Measurements from ENCODE around the gene ESYT2. TPM values are rescaled to one million over a fixed set of nuclear protein-coding genes. Genes with fewer than 3 reads are reported as not detected.

The ESYT2 gene
- polyA plus RNA-seq, 1 donor (not counting 4 experiments of a cell fraction or from before 2014, with no cell fraction given), result 45.9 TPM

DNA sequence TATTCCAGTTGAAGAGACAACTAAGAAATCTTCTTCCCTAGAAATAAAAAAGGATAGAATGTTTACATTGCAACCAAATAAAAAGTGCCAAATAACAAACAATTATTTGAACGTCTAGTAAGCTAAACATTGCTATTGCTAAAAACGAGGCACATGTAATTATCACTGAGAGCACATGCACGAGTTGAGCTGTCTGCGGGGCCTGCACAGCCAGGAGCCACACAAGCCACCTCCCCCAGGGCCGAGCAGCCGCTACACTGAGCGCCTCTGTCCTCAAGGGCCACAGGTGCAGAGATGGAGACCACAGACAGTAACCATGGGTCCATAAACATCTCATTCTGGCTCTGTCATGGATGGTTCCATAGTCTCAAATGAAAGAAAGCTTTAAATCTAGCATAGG is 141.9 kb downstream of the ESYT2 start:
- no peak for FAIRE-seq

DNA sequence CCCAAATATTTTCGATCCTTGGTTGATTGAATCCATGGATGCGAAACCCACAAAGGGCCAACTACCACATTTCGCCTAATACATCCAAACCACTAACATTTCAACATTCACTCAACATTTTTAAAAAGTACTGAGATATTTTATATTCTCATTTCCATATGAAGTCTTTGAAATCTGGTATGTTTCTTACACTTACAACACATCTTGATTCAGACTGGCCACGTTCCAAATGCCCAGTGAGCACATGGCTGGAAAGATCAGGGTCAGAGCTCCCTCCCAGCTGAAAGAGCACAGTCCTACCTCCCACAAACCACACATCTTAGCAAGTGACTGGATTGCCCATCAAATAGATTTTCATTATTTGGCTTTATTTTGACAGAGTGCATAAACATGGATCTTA is 143.6 kb downstream of the ESYT2 start:
- H3K27me3 ChIP-seq (ENCODE audit: control insufficient read depth, extremely low read depth, insufficient read depth, low read length), result no peaks in the 10 kb centered on the region
- no peaks in the 10 kb centered on the region for H3K4me1 ChIP-seq (ENCODE audit: control insufficient read depth, extremely low read depth, insufficient read depth, low read length)
- peaks cover 3 to 4% of the 10 kb centered on the region in 2 experiments for H3K36me3 ChIP-seq (ENCODE audit: control insufficient read depth in 2 of 2, extremely low read depth in 1 of 2, insufficient read depth in 2 of 2, low read length in 2 of 2)
- no peaks in the 10 kb centered on the region for H3K9me1 ChIP-seq (ENCODE audit: control insufficient read depth, extremely low read depth, insufficient read depth, low read length)
- H3K9me3 ChIP-seq (ENCODE audit: control insufficient read depth, low read depth, low read length), result no peaks in the 10 kb centered on the region
- no peak for DNase-seq (ENCODE audit: low read depth, low spot score)
- dilution Hi-C loops (cut with MboI; ENCODE audit: extremely low pct_ligation_motif_present, low sequenced_read_pairs), result no loop called here
- H3K4me3 ChIP-seq (ENCODE audit: control insufficient read depth in 2 of 3, extremely low read depth in 1 of 3, insufficient read depth in 2 of 3, low read depth in 1 of 3, low read length in 3 of 3), result no peak overlapping the region
- H3K4me2 ChIP-seq (ENCODE audit: control insufficient read depth, extremely low read depth, insufficient read depth, low read depth, low read length), result no peak overlapping the region
- no peaks in the 10 kb centered on the region for H4K20me1 ChIP-seq (ENCODE audit: control insufficient read depth, extremely low read depth, insufficient read depth, low read length)
- H3K27ac ChIP-seq (ENCODE audit: control insufficient read depth, insufficient read depth, low read length), result no peak overlapping the region
- no peaks in the 10 kb centered on the region for H3K79me2 ChIP-seq (ENCODE audit: control insufficient read depth, insufficient read depth, low read length)
- no peak for FAIRE-seq
- TF ChIP-seq, protein P1, sequence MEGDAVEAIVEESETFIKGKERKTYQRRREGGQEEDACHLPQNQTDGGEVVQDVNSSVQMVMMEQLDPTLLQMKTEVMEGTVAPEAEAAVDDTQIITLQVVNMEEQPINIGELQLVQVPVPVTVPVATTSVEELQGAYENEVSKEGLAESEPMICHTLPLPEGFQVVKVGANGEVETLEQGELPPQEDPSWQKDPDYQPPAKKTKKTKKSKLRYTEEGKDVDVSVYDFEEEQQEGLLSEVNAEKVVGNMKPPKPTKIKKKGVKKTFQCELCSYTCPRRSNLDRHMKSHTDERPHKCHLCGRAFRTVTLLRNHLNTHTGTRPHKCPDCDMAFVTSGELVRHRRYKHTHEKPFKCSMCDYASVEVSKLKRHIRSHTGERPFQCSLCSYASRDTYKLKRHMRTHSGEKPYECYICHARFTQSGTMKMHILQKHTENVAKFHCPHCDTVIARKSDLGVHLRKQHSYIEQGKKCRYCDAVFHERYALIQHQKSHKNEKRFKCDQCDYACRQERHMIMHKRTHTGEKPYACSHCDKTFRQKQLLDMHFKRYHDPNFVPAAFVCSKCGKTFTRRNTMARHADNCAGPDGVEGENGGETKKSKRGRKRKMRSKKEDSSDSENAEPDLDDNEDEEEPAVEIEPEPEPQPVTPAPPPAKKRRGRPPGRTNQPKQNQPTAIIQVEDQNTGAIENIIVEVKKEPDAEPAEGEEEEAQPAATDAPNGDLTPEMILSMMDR (optimal IDR thresholded peaks at IDR 0.05 in 1 of 3, IDR thresholded peaks at IDR 0.05 in 1 of 3, conservative IDR thresholded peaks at IDR 0.05 in 1 of 3; ENCODE audit: extremely low read depth in 1 of 3, insufficient read depth in 2 of 3, low read length in 3 of 3), result no peak
- TF ChIP-seq EZH2 (IDR thresholded peaks at IDR 0.05; ENCODE audit: low read length), result no peak
- no peak overlapping the region for H2AFZ ChIP-seq (ENCODE audit: control insufficient read depth, low read length)
- H3K9ac ChIP-seq (ENCODE audit: control insufficient read depth, extremely low read depth, insufficient read depth, low read length), result no peak overlapping the region

More for the DNA sequence above, 141.9 kb downstream of the ESYT2 start:
- Histone ChIP-seq H2AFZ (ENCODE audit: control insufficient read depth, low read length) (no peak overlapping the region), H3K9me1 (ENCODE audit: control insufficient read depth, extremely low read depth, insufficient read depth, low read length) (no peaks in the 10 kb centered on the region), H3K27ac (ENCODE audit: control insufficient read depth, insufficient read depth, low read length) (no peak overlapping the region), H3K9ac (ENCODE audit: control insufficient read depth, extremely low read depth, insufficient read depth, low read length) (no peak overlapping the region), H4K20me1 (ENCODE audit: control insufficient read depth, extremely low read depth, insufficient read depth, low read length) (no peaks in the 10 kb centered on the region), H3K4me2 (ENCODE audit: control insufficient read depth, extremely low read depth, insufficient read depth, low read depth, low read length) (no peak overlapping the region), H3K79me2 (ENCODE audit: control insufficient read depth, insufficient read depth, low read length) (no peaks in the 10 kb centered on the region), H3K4me3 (ENCODE audit: control insufficient read depth in 2 of 3, extremely low read depth in 1 of 3, insufficient read depth in 2 of 3, low read depth in 1 of 3, low read length in 3 of 3) (no peak overlapping the region), H3K9me3 (ENCODE audit: control insufficient read depth, low read depth, low read length) (no peaks in the 10 kb centered on the region), H3K27me3 (ENCODE audit: control insufficient read depth, extremely low read depth, insufficient read depth, low read length) (no peaks in the 10 kb centered on the region), H3K36me3 (ENCODE audit: control insufficient read depth in 2 of 2, extremely low read depth in 1 of 2, insufficient read depth in 2 of 2, low read length in 2 of 2) (peaks cover 3 to 4% of the 10 kb centered on the region in 2 experiments), H3K4me1 (ENCODE audit: control insufficient read depth, extremely low read depth, insufficient read depth, low read length) (no peaks in the 10 kb centered on the region)
- no peak for DNase-seq (ENCODE audit: low read depth, low spot score)
- dilution Hi-C loops (cut with MboI; ENCODE audit: extremely low pct_ligation_motif_present, low sequenced_read_pairs), result no loop called here
- TF ChIP-seq, protein P1 (optimal IDR thresholded peaks at IDR 0.05 in 1 of 3, IDR thresholded peaks at IDR 0.05 in 1 of 3, conservative IDR thresholded peaks at IDR 0.05 in 1 of 3; ENCODE audit: extremely low read depth in 1 of 3, insufficient read depth in 2 of 3, low read length in 3 of 3), result no peak
- TF ChIP-seq EZH2 (IDR thresholded peaks at IDR 0.05; ENCODE audit: low read length), result no peak
